CD4-positive, alpha-beta T cell (primary cell): ENCODE results near the gene NR3C1. TPM values are rescaled to one million over a fixed set of nuclear protein-coding genes. Genes with fewer than 3 reads are reported as not detected.

Experiments used
- ATAC-seq: fragments of 200-7000 bp; cut with Tn5 transposase; one replicate; pipeline ENCODE4 v1.10.0; 2022; ENCODE audit warnings: mild to moderate bottlenecking; ENCODE audit not compliant: poor library complexity
- CTCF ChIA-PET: fragments of 350-600 bp; sonication (Branson Sonifier 250); formaldehyde crosslinking; loops from one replicate; lab custom pipeline; 2021; ENCODE audit warnings: antibody characterized with exemption, inconsistent platforms; lab: Charles Lee
- POLR2A ChIA-PET: fragments of 350-600 bp; sonication (Branson Sonifier 250); formaldehyde crosslinking; loops from one replicate; lab custom pipeline; 2021; ENCODE audit warnings: antibody characterized with exemption, inconsistent platforms; lab: Charles Lee
- DNase-seq, 14 experiments: peaks; one replicate each; pipeline ENCODE4 v3.0.0-alpha.2; 2013 to 2020; ENCODE audit warnings: mixed read lengths in 2 of 14
- H3K27ac ChIP-seq, 2 donors: one replicate each; pipeline versions ENCODE4 v1.5.1 to v1.7.0; 2013; ENCODE audit warnings: low read length in 2 of 2, low read depth in 1 of 2, mild to moderate bottlenecking in 1 of 2
- H3K27me3 ChIP-seq, 2 experiments: 1 replicate in 1 of 2; 2 replicates in 1 of 2; pipeline versions ENCODE4 v1.6.1 to v1.7.0; 2013; ENCODE audit warnings: low read length in 2 of 2, control low read depth in 1 of 2, mild to moderate bottlenecking in 1 of 2, moderate library complexity in 1 of 2; ENCODE audit not compliant: insufficient read depth in 2 of 2, control insufficient read depth in 1 of 2
- H3K36me3 ChIP-seq: one replicate; pipeline ENCODE4 v1.6.1; 2013; ENCODE audit warnings: low read length, control low read depth; ENCODE audit not compliant: insufficient read depth
- H3K4me1 ChIP-seq: one replicate; pipeline ENCODE4 v1.6.1; 2013; ENCODE audit warnings: low read length, control low read depth; ENCODE audit not compliant: insufficient read depth
- H3K4me3 ChIP-seq: one replicate; pipeline ENCODE4 v1.5.1; 2013; ENCODE audit warnings: mild to moderate bottlenecking, low read length, moderate library complexity
- H3K9me3 ChIP-seq, 2 experiments: 1 replicate in 1 of 2; 2 replicates in 1 of 2; pipeline versions ENCODE4 v1.6.1 to v1.7.0; 2013; ENCODE audit warnings: low read length in 2 of 2, mild to moderate bottlenecking in 2 of 2, control low read depth in 1 of 2, moderate library complexity in 1 of 2; ENCODE audit not compliant: control insufficient read depth in 1 of 2, insufficient read depth in 1 of 2
- H3K27ac Mint-ChIP-seq: one replicate; pipeline ENCODE4 v1.8.0; 2020; ENCODE audit warnings: mixed read lengths
- H3K27me3 Mint-ChIP-seq: one replicate; pipeline ENCODE4 v1.8.0; 2021; ENCODE audit warnings: mixed read lengths
- H3K36me3 Mint-ChIP-seq: one replicate; pipeline ENCODE4 v1.8.0; 2021; ENCODE audit warnings: low read depth, mixed read lengths
- H3K4me1 Mint-ChIP-seq: one replicate; pipeline ENCODE4 v1.8.0; 2021; ENCODE audit warnings: low read depth, mixed read lengths
- H3K4me3 Mint-ChIP-seq: one replicate; pipeline ENCODE4 v1.8.0; 2020; ENCODE audit warnings: mild to moderate bottlenecking, mixed read lengths
- H3K9me3 Mint-ChIP-seq: one replicate; pipeline ENCODE4 v1.8.0; 2020; ENCODE audit warnings: mixed read lengths
- CTCF ChIP-seq: fragments of 200-600 bp; IDR thresholded peaks from one replicate; pipeline ENCODE4 v1.8.0; 2022; ENCODE audit warnings: antibody characterized with exemption, mild to moderate bottlenecking
- intact Hi-C, 2 experiments: fragments of 100-400 bp; cut with DNase I in 1 of 2; cut with micrococcal nuclease in 1 of 2; formaldehyde crosslinking; loops; one replicate each; pipeline versions ENCODE4 v1.15.1 to v1.9.0; 2023 to 2025; cut with DNase I, micrococcal nuclease
- total RNA-seq, 174 experiments: library from RNA in 2 of 174; stranded (reverse) in 2 of 174; gene quantifications; one replicate each; pipeline ENCODE4 v1.2.3 and lab custom pipeline; 2021 to 2026

The NR3C1 gene
- total RNA-seq, 2 experiments from 2014 or later = 168 to 191 TPM

DNA sequence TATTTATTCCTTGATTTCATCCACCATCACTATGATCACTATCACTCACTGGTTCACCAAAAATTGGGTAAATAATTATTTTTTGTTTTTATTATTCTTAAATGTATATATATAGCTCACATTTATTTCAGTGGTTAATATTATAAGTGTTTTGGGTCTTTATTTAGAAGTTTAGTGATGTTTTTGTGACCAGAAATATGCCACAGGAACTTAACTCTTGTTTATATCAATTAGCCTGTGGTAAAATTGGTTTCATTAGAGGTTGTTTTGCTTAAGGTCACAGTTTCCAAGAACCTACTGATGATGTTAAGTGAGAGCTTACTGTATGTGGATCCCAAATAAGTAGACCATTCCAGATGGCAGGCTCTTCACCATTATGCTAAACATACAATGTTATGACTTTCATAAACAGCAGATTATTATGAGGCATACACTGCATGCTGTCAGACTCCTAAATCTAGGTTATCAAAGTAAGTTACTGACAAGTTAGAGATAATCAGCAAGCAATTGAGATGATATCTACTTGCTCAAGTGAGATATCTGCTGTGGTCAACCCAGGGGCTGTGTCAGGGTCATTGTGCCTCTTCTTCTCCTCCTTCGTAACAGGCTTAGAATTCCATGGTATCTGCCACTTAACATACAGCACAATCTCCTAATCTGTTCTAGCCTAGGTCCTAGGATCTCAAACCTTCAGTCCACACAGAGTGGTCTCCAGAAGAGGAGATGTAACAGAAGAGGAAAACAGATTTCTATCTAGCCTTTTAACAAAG lies 57.6 kb downstream of the NR3C1 start:
- CTCF ChIA-PET = no interaction called here
- no peak overlapping the region for H3K4me3 ChIP-seq
- no peaks in the 10 kb centered on the region for H3K27me3 ChIP-seq
- POLR2A ChIA-PET = interaction anchor here (2.1 kb wide), 1 partner anchor 58 kb away, joined by 9 read pairs; the partner anchor contains the start of gene NR3C1
- intact Hi-C loops = loop anchor here in 1 of 2 experiments (5.0 kb wide), 1 partner anchor 39 kb away; no protein-coding TSS in a partner anchor
- DNase-seq = no peak
- Mint-ChIP-seq H3K27ac (no peak overlapping the region), H3K36me3 (peaks cover 22% of the 10 kb centered on the region), H3K9me3 (no peaks in the 10 kb centered on the region), H3K4me1 (peaks cover 38% of the 10 kb centered on the region), H3K4me3 (no peak overlapping the region), H3K27me3 (no peaks in the 10 kb centered on the region)
- no peak overlapping the region for H3K27ac ChIP-seq
- no peaks in the 10 kb centered on the region for H3K9me3 ChIP-seq
- ATAC-seq = no peak
- no peaks in the 10 kb centered on the region for H3K36me3 ChIP-seq
- H3K4me1 ChIP-seq = peaks cover 7% of the 10 kb centered on the region
- TF ChIP-seq CTCF = no peak

DNA sequence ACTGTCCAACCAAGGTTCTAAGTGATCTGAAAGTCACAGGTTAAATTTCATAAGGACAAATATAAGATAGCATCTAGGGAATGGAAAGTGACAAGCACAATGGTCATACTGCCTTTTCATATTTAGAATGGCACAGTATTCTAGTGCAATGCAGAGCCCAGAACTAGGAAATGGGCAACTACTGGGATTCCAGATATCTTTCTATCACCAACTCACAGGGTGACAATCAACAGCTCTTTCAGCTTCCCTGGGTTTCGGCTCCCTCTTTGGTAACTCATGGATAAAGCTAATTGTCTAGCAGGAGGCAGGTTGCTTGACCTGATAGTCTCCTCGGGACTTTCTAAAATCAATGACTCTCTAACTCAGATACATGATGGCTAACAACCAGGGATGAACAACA lies 60.4 kb downstream of the NR3C1 start:
- H3K4me1 ChIP-seq = no peaks in the 10 kb centered on the region
- no peak overlapping the region for H3K4me3 ChIP-seq
- no peaks in the 10 kb centered on the region for H3K9me3 Mint-ChIP-seq
- ATAC-seq (no peak), DNase-seq (no peak)
- no peaks in the 10 kb centered on the region for H3K27me3 ChIP-seq
- peaks cover 38% of the 10 kb centered on the region for H3K36me3 Mint-ChIP-seq
- intact Hi-C loops = no loop called here
- H3K4me3 Mint-ChIP-seq = no peak overlapping the region
- H3K27ac ChIP-seq = no peak overlapping the region
- no peak overlapping the region for H3K27ac Mint-ChIP-seq
- no peaks in the 10 kb centered on the region for H3K36me3 ChIP-seq
- no peaks in the 10 kb centered on the region for H3K27me3 Mint-ChIP-seq
- H3K9me3 ChIP-seq = no peaks in the 10 kb centered on the region
- H3K4me1 Mint-ChIP-seq = peaks cover 55% of the 10 kb centered on the region
- ChIA-PET CTCF (interaction anchor here (1.1 kb wide), 1 partner anchor 11 kb away, joined by 3 read pairs; no protein-coding TSS in a partner anchor), POLR2A (no interaction called here)
- TF ChIP-seq CTCF = no peak

DNA sequence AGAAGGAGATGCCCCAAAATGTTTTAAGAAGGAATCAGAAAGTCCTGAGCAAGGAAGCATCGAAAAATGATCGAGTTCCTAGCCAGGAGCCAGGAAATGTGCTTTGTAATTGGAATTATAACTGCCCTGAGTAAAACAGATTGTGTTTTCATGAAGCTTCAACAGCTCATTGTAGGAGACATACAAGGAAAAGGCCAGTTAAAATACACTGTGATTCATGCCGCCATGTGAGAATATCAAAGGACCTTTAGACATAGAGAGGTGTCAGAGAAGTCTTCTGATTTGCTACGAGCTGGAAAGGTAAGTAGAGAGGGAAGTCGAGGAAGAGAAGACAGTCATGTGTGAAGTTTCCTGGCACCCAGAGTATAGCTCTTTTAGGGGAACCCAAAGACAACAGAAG lies 60.9 kb downstream of the NR3C1 start:
- ChIA-PET CTCF (interaction anchor here (1.1 kb wide), 1 partner anchor 10 kb away, joined by 3 read pairs; no protein-coding TSS in a partner anchor), POLR2A (interaction anchor here (0.6 kb wide), 1 partner anchor 437 kb away, joined by 3 read pairs; no protein-coding TSS in a partner anchor)
- peaks cover 33% of the 10 kb centered on the region for H3K36me3 Mint-ChIP-seq
- H3K27me3 Mint-ChIP-seq = no peaks in the 10 kb centered on the region
- Histone ChIP-seq H3K36me3 (no peaks in the 10 kb centered on the region), H3K4me1 (no peaks in the 10 kb centered on the region), H3K4me3 (no peak overlapping the region), H3K27me3 (no peaks in the 10 kb centered on the region), H3K9me3 (no peaks in the 10 kb centered on the region), H3K27ac (no peak overlapping the region)
- TF ChIP-seq CTCF = no peak
- intact Hi-C loops = no loop called here
- peaks cover 55% of the 10 kb centered on the region for H3K4me1 Mint-ChIP-seq
- no peak overlapping the region for H3K4me3 Mint-ChIP-seq
- DNase-seq (no peak), ATAC-seq (no peak)
- H3K9me3 Mint-ChIP-seq = no peaks in the 10 kb centered on the region
- no peak overlapping the region for H3K27ac Mint-ChIP-seq
